Naive thymus-derived CD8-positive, alpha-beta T cell (primary cell): ENCODE measurements around the gene UBIAD1. TPM values are rescaled to one million over a fixed set of nuclear protein-coding genes. Genes with fewer than 3 reads are reported as not detected.
A peak's percentile ranks its signal among the peaks of the same experiment; 100 is the strongest.

Experiments
- ATAC-seq, 2 donors: fragments of 150-1000 bp; cut with Tn5 transposase in 1 of 2; sonication (Bioruptor Pico), chemical (Tn5 transposase) in 1 of 2; 1 replicate in 1 of 2; 2 replicates in 1 of 2; pipeline ENCODE4 v1.10.0; 2021; ENCODE audit warnings: mild to moderate bottlenecking in 2 of 2, moderate library complexity in 2 of 2
- POLR2A ChIA-PET: fragments of 350-600 bp; sonication (Branson Sonifier 250); formaldehyde crosslinking; loops from one replicate; lab custom pipeline; 2021; ENCODE audit warnings: antibody characterized with exemption; lab: Charles Lee
- DNase-seq, 10 donors: peaks; one replicate each; pipeline versions ENCODE4 v3.0.0 to v3.0.0-alpha.2; 2020 to 2022
- H3K27ac Mint-ChIP-seq, 10 donors: one replicate each; pipeline ENCODE4 v1.8.0; 2020 to 2022; ENCODE audit warnings: mild to moderate bottlenecking in 10 of 10, mixed read lengths in 10 of 10, moderate library complexity in 4 of 10, inconsistent platforms in 1 of 10
- H3K27me3 Mint-ChIP-seq, 5 donors: one replicate each; pipeline ENCODE4 v1.8.0; 2021 to 2022; ENCODE audit warnings: mixed read lengths in 5 of 5
- H3K36me3 Mint-ChIP-seq, 3 donors: one replicate each; pipeline ENCODE4 v1.8.0; 2020 to 2022; ENCODE audit warnings: mixed read lengths in 3 of 3, mild to moderate bottlenecking in 2 of 3, inconsistent platforms in 1 of 3
- H3K4me1 Mint-ChIP-seq, 4 donors: one replicate each; pipeline ENCODE4 v1.8.0; 2021 to 2022; ENCODE audit warnings: mixed read lengths in 4 of 4
- H3K4me3 Mint-ChIP-seq, 10 donors: one replicate each; pipeline ENCODE4 v1.8.0; 2020 to 2022; ENCODE audit warnings: mild to moderate bottlenecking in 10 of 10, mixed read lengths in 10 of 10, moderate library complexity in 6 of 10, inconsistent platforms in 1 of 10
- H3K9me3 Mint-ChIP-seq, 9 donors: one replicate each; pipeline ENCODE4 v1.8.0; 2020 to 2022; ENCODE audit warnings: mixed read lengths in 9 of 9, mild to moderate bottlenecking in 3 of 9, inconsistent platforms in 1 of 9, moderate library complexity in 1 of 9
- polyA plus RNA-seq, 3 donors: library from polyadenylated mRNA; unstranded; fragments of 300-500 nt; fragmentation: Illumina TruSeq; gene quantifications; one replicate each; pipeline ENCODE4 v1.2.3, GENCODE V29; 2021
- total RNA-seq, 8 experiments: library from RNA in 2 of 8; stranded (reverse) in 2 of 8; gene quantifications; one replicate each; pipeline ENCODE4 v1.2.3 and lab custom pipeline; 2021 to 2026

The UBIAD1 gene
- total RNA-seq, result 10 to 100 TPM; 32.9 to 34.3 TPM
- 10 to 100 TPM; 29.2 to 50.3 (median 45.2) TPM for polyA plus RNA-seq
- 16.7 to 57.7 (median 45.5) reads per million in 6 experiments for total RNA-seq (lab: John Stamatoyannopoulos, UW)

GRCh38 chr1:11272832-11273594 lies at the start of gene UBIAD1:
Gene UBIAD1, plus strand, starts transcription at chr1:11273198. Its CDS starts 334 bp downstream, at chr1:11273532.
- Mint-ChIP-seq H3K27me3 (no peaks in the 10 kb centered on the region), H3K4me1 (peaks cover 17 to 38% (median 35%) of the 10 kb centered on the region in 4 donors), H3K4me3 (peak within 1 kb of the TSS; percentile 89 to 98 (median 94)), H3K36me3 (peaks cover 4 to 31% (median 7%) of the 10 kb centered on the region in 3 donors), H3K27ac (peak within 1 kb of the TSS; percentile 88 to 98 (median 92)), H3K9me3 (no peaks in the 10 kb centered on the region)
- DNase-seq (peak; percentile 58 to 91 (median 80)), ATAC-seq (peak; percentile 85 to 90)
- POLR2A ChIA-PET, result interaction anchor here (0.6 to 6.9 kb wide), 7 partner anchors 10 to 377 kb away, joined by 3 to 57 read pairs (median 4); partner anchors contain the start of genes EXOSC10, MTOR and TARDBP

GRCh38 chr1:11227106-11228077 lies 45.6 kb upstream of the UBIAD1 start:
- peaks cover 12 to 86% (median 41%) of the 10 kb centered on the region in 3 donors for H3K36me3 Mint-ChIP-seq
- peaks cover 13 to 33% (median 17%) of the 10 kb centered on the region in 4 donors for H3K4me1 Mint-ChIP-seq
- ATAC-seq (no peak), DNase-seq (no peak)
- POLR2A ChIA-PET, result interaction anchor here (0.6 to 0.9 kb wide), 3 partner anchors 41 to 725 kb away, joined by 3 to 5 read pairs (median 3); no protein-coding TSS in a partner anchor
- H3K27me3 Mint-ChIP-seq, result no peaks in the 10 kb centered on the region
- H3K27ac Mint-ChIP-seq, result peak overlapping the region; percentile 1 to 87 (median 65)
- H3K4me3 Mint-ChIP-seq, result peak overlapping the region in 5 of 10 donors; percentile 5 to 44 (median 11)
- no peaks in the 10 kb centered on the region for H3K9me3 Mint-ChIP-seq

- Mint-ChIP-seq H3K27me3 (no peaks in the 10 kb centered on the region), H3K9me3 (no peaks in the 10 kb centered on the region), H3K4me1 (peaks cover 9 to 33% (median 17%) of the 10 kb centered on the region in 4 donors), H3K36me3 (peaks cover 12 to 89% (median 48%) of the 10 kb centered on the region in 3 donors), H3K4me3 (peak overlapping the region in 1 of 10 donors; percentile 44), H3K27ac (peak overlapping the region in 5 of 10 donors; percentile 19 to 89 (median 33))
- ATAC-seq (no peak), DNase-seq (no peak)
- POLR2A ChIA-PET, result no interaction called here
Measured at GRCh38 chr1:11229203-11229602, 43.8 kb upstream of the UBIAD1 start.

- H3K4me1 Mint-ChIP-seq, result peaks cover 1 to 16% (median 4%) of the 10 kb centered on the region in 4 donors
- no peak overlapping the region for H3K27ac Mint-ChIP-seq
- POLR2A ChIA-PET, result interaction anchor here (0.7 kb wide), 1 partner anchor 489 kb away, joined by 3 read pairs; no protein-coding TSS in a partner anchor
- peaks cover 8 to 95% (median 50%) of the 10 kb centered on the region in 3 donors for H3K36me3 Mint-ChIP-seq
- ATAC-seq, result no peak
- DNase-seq, result no peak
- H3K9me3 Mint-ChIP-seq, result no peaks in the 10 kb centered on the region
- H3K27me3 Mint-ChIP-seq, result no peaks in the 10 kb centered on the region
- H3K4me3 Mint-ChIP-seq, result no peak overlapping the region
Measured at GRCh38 chr1:11233208-11233607, 39.8 kb upstream of the UBIAD1 start.

GRCh38 chr1:11237356-11237755 lies 35.6 kb upstream of the UBIAD1 start:
- no peaks in the 10 kb centered on the region for H3K27me3 Mint-ChIP-seq

GRCh38 chr1:11238311-11238710 lies 34.7 kb upstream of the UBIAD1 start:
- POLR2A ChIA-PET, result no interaction called here
- no peaks in the 10 kb centered on the region for H3K27me3 Mint-ChIP-seq
- peaks cover 0 to 8% (median 6%) of the 10 kb centered on the region in 4 donors for H3K4me1 Mint-ChIP-seq
- peaks cover 13 to 93% (median 34%) of the 10 kb centered on the region in 3 donors for H3K36me3 Mint-ChIP-seq
- H3K27ac Mint-ChIP-seq, result peak overlapping the region in 1 of 10 donors; percentile 57
- H3K9me3 Mint-ChIP-seq, result no peaks in the 10 kb centered on the region
- DNase-seq (no peak), ATAC-seq (no peak)
- H3K4me3 Mint-ChIP-seq, result no peak overlapping the region

More at GRCh38 chr1:11237356-11237755, 35.6 kb upstream of the UBIAD1 start:
- H3K4me1 Mint-ChIP-seq, result peaks cover 0 to 8% (median 6%) of the 10 kb centered on the region in 4 donors
- H3K36me3 Mint-ChIP-seq, result peaks cover 13 to 92% (median 37%) of the 10 kb centered on the region in 3 donors
- no peak overlapping the region for H3K4me3 Mint-ChIP-seq
- no peaks in the 10 kb centered on the region for H3K9me3 Mint-ChIP-seq
- POLR2A ChIA-PET, result no interaction called here
- H3K27ac Mint-ChIP-seq, result no peak overlapping the region
- ATAC-seq (no peak), DNase-seq (no peak)

- H3K4me3 Mint-ChIP-seq, result no peak overlapping the region
- peaks cover 2 to 15% (median 6%) of the 10 kb centered on the region in 4 donors for H3K4me1 Mint-ChIP-seq
- no peaks in the 10 kb centered on the region for H3K9me3 Mint-ChIP-seq
- peak overlapping the region in 3 of 10 donors; percentile 20 to 59 (median 58) for H3K27ac Mint-ChIP-seq
- DNase-seq (no peak), ATAC-seq (no peak)
- POLR2A ChIA-PET, result no interaction called here
- H3K27me3 Mint-ChIP-seq, result no peaks in the 10 kb centered on the region
- peaks cover 6 to 80% (median 13%) of the 10 kb centered on the region in 3 donors for H3K36me3 Mint-ChIP-seq
Measured at GRCh38 chr1:11245248-11245647, 27.8 kb upstream of the UBIAD1 start.

- Mint-ChIP-seq H3K4me3 (no peak overlapping the region), H3K36me3 (peaks cover 11 to 80% (median 20%) of the 10 kb centered on the region in 3 donors), H3K4me1 (peaks cover 4 to 15% (median 7%) of the 10 kb centered on the region in 4 donors), H3K27me3 (no peaks in the 10 kb centered on the region), H3K9me3 (no peaks in the 10 kb centered on the region), H3K27ac (peak overlapping the region in 9 of 10 donors; percentile 39 to 82 (median 66))
- DNase-seq, result no peak
- no peak for ATAC-seq
- POLR2A ChIA-PET, result no interaction called here
Measured at GRCh38 chr1:11245904-11246719, 26.9 kb upstream of the UBIAD1 start.

GRCh38 chr1:11248169-11248568 lies 24.8 kb upstream of the UBIAD1 start:
- POLR2A ChIA-PET, result no interaction called here
- Mint-ChIP-seq H3K36me3 (peaks cover 6 to 79% (median 19%) of the 10 kb centered on the region in 3 donors), H3K27ac (peak overlapping the region in 3 of 10 donors; percentile 13 to 52 (median 44)), H3K4me3 (no peak overlapping the region), H3K9me3 (no peaks in the 10 kb centered on the region), H3K4me1 (peaks cover 0 to 10% (median 5%) of the 10 kb centered on the region in 4 donors), H3K27me3 (no peaks in the 10 kb centered on the region)
- DNase-seq, result no peak
- no peak for ATAC-seq

GRCh38 chr1:11252538-11252937 lies 20.5 kb upstream of the UBIAD1 start:
- POLR2A ChIA-PET, result interaction anchor here (0.6 kb wide), 1 partner anchor 50 kb away, joined by 3 read pairs; no protein-coding TSS in a partner anchor
- ATAC-seq (no peak), DNase-seq (no peak)
- Mint-ChIP-seq H3K4me3 (no peak overlapping the region), H3K9me3 (no peaks in the 10 kb centered on the region), H3K27me3 (no peaks in the 10 kb centered on the region), H3K4me1 (peaks cover 0 to 7% (median 2%) of the 10 kb centered on the region in 4 donors), H3K27ac (no peak overlapping the region), H3K36me3 (peaks cover 6 to 80% (median 34%) of the 10 kb centered on the region in 3 donors)

- POLR2A ChIA-PET, result interaction anchor here (1.4 kb wide), 1 partner anchor 9 kb away, joined by 8 read pairs; the partner anchor contains the start of gene MTOR
Measured at GRCh38 chr1:11253226-11253625, 19.8 kb upstream of the UBIAD1 start.

More at GRCh38 chr1:11253226-11253625, 19.8 kb upstream of the UBIAD1 start:
- no peak overlapping the region for H3K4me3 Mint-ChIP-seq
- no peak for ATAC-seq
- peak overlapping the region in 2 of 10 donors; percentile 31 to 44 for H3K27ac Mint-ChIP-seq
- no peaks in the 10 kb centered on the region for H3K9me3 Mint-ChIP-seq
- DNase-seq, result no peak
- H3K4me1 Mint-ChIP-seq, result peaks cover 0 to 7% (median 2%) of the 10 kb centered on the region in 4 donors
- peaks cover 6 to 82% (median 39%) of the 10 kb centered on the region in 3 donors for H3K36me3 Mint-ChIP-seq
- no peaks in the 10 kb centered on the region for H3K27me3 Mint-ChIP-seq
